GM12873 (cell line): ENCODE results near the gene GNE.

ENCODE experiments used
- CTCF ChIP-seq: IDR thresholded peaks from 2 replicates; pipeline ENCODE4 v1.5.1; 2012; ENCODE audit warnings: low read depth, mild to moderate bottlenecking, moderate library complexity, low read length, control low read depth; ENCODE audit not compliant: insufficient read depth; ENCODE audit errors: missing control alignments

Gene GNE

GRCh38 chr9:36166168-36166927 is 91.9 kb downstream of the GNE start:
- peak; percentile 82 for TF ChIP-seq CTCF

- no peak for TF ChIP-seq CTCF
Measured at GRCh38 chr9:36165826-36166167, 92.5 kb downstream of the GNE start.

GRCh38 chr9:36164989-36165388 is 93.3 kb downstream of the GNE start:
- TF ChIP-seq CTCF, result no peak
